Epidermal melanocyte (primary cell): ENCODE measurements around the gene PLA2G4D.

Experiments used
- DNase-seq: peaks from one replicate; pipeline ENCODE4 v3.0.0; 2011; ENCODE audit warnings: low spot score; ENCODE audit not compliant: insufficient read length

The PLA2G4D gene, protein sequence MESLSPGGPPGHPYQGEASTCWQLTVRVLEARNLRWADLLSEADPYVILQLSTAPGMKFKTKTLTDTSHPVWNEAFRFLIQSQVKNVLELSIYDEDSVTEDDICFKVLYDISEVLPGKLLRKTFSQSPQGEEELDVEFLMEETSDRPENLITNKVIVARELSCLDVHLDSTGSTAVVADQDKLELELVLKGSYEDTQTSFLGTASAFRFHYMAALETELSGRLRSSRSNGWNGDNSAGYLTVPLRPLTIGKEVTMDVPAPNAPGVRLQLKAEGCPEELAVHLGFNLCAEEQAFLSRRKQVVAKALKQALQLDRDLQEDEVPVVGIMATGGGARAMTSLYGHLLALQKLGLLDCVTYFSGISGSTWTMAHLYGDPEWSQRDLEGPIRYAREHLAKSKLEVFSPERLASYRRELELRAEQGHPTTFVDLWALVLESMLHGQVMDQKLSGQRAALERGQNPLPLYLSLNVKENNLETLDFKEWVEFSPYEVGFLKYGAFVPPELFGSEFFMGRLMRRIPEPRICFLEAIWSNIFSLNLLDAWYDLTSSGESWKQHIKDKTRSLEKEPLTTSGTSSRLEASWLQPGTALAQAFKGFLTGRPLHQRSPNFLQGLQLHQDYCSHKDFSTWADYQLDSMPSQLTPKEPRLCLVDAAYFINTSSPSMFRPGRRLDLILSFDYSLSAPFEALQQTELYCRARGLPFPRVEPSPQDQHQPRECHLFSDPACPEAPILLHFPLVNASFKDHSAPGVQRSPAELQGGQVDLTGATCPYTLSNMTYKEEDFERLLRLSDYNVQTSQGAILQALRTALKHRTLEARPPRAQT

DNA sequence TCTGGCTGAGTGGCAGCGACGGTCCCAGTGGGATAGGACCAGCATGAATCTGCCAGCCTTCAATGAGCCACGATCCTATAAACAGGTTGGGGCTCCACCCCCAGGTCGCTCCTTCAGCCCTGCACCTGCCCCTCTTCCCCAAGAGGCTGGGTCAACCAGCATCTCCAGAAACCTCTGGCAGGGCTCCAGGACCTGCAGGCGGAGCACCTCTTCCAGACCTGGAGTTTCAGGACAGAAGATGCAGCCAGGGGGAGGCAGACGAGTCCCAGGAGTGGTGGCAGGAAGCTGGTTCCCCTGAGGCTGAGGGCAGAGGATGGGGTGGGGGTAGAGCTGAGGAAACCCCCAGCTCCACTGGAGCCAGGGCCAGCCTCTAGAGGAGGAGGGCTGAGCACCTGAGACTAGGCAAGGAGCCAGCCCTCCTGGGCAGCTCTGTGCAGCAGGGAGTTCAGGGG lies at the start of gene PLA2G4D:
Gene PLA2G4D, minus strand, starts transcription at position 51 of the 452 bp plus-strand sequence. CDS start 103 bp downstream, outside the sequence.
- DNase-seq = no peak

DNA sequence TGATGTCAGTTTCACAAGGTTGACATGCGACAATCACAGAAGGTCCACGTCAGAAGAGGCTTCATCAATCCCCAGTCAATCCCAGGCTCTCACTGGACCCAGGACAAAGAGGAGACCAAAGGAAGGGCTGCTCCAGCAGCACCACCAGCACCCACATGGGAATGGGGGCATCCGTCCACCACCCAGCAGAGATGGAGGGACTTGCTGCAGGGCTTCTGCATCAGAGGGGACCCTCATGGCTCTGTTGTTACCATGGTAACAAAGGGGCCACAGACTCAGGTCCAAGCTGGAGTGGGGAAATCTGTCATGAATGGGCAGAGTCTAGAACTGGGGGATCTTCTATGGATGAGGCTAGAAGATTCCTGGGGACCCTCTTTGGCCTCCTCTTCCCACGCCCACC lies 49.0 kb upstream of the PLA2G4D start:
- DNase-seq = no peak

DNA sequence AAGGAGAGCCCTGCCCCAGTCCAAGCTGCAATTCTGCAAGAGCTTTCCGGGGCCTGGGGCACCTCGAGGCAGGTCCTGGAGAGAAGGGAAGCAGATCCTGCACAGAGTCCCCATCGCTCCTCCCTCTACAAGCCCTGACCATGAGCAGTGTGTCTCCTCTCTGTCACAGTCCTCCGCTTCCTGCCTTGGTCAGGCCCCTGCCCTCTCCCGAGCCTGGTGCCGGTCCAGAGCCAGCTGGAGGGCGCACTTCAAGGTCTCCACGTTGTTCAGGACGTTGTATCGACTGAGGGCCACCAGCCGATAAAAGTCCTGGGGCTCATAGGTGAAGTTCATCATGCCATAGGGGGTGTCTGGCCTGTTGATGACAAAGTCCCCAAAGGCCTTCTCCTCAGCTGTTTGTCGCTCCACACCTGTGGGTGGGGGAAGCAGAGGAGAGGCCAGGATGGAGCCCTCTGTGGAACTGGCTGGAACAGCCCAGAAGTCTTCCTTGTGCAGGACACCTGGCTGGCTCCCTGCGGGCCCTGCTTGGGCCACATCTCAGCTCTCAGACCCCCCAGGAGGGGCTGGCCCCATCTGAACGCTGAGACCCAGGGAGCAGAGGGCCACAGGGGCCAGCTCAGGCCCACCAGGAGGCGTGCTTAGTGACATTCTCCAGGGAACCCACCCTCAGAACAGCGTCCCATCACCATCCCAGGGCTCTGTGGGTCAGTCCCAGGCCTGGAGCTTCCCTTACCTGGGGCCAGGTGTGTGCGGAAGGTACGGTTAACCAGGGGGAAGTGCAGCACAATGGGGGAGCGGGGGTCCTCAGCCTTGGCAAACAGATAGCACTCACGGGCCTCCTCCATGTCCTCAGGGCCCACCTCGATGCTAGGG lies 47.7 kb upstream of the PLA2G4D start:
- DNase-seq = no peak

DNA sequence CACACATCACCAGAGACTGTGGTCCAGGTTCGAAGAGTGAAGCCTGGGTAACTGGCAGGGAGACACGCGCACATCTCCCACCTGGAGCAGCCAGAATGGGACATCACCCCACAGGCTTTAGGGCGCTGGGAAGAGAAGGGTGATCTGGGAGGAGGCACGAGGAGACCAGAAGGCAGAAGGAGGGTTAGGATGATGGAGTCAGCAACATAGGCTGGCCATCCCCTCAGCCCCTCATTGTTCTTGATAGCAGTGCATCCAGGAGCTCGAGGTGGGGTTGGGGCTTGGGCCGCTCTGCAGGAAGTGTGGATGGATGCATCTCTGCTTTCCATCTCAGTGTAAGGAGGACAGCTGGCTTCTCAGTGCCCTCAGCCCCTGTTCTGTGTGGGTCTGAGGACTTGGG lies 46.9 kb upstream of the PLA2G4D start:
- no peak for DNase-seq

DNA sequence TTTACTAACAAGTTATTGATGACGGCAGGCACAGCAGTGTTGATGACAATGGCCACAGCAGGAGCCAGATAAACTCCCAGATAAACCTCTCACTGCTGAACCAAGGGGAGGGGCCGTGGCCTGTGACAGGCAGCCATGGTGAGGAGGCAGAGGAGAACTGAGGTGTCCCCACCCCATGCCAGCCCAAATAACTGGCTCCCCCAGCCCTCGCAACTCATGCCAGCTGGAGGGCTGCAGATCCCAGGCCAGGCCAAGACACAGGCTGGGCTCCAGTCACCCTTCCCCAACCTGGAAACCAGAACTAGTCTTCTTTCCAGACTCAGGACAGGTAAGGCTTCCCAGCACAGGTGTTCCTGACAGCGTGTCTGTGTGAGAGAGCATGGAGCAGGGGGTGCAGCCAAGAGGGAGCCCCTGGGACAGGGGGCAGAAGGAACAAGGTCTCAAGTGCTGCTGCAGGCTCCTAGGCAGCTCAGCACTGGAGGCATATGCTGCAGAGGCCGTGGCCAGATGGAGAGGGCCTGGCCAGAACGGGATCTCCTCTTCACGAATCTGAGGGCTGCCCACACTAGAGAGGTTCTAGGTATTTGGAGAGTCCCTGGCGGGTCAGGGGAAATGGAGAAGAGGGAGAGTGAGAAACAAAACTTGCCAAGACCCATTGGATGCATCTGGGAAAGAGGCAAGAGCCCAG lies 46.2 kb upstream of the PLA2G4D start:
- no peak for DNase-seq

DNA sequence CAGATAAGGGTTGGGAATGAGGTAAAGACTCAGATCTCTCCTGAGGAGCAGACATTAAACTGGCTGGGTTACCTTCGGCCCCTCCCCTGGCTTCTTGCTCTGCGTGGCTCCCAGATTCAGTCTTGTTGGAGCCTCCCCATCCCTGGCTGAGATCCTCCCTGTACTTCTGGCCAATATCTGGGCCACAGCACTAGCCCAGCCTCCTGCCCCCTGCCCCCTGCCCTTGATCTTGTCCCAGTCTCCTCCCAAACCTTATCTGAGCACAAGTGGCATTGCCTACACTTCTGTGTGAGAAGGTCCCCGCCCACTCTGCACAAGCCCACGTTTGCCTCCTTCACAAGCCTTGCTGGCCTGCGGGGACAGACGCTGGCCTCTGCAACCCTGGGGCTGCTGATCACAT lies 45.2 kb upstream of the PLA2G4D start:
- DNase-seq = no peak

DNA sequence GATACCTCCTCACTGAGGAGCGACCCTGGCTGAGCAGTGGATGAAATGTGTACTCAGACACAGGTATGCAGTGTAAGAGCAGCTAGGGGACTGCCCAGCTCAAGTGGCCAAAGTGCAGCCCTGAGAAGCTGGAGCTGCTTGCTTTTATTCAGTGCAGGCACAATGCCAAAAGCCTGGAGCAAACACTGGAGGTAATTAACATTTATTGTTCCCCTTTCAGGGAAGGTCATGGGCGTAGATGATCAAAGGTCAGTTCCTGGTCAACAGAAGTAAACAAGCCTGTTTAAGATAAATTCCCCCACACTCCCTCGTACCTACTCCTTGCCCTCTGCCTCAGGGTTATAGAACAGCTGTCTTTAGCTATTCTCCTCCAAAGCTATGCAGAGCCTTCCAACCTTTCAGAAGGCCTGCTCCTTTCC lies 44.6 kb upstream of the PLA2G4D start:
- DNase-seq = no peak

DNA sequence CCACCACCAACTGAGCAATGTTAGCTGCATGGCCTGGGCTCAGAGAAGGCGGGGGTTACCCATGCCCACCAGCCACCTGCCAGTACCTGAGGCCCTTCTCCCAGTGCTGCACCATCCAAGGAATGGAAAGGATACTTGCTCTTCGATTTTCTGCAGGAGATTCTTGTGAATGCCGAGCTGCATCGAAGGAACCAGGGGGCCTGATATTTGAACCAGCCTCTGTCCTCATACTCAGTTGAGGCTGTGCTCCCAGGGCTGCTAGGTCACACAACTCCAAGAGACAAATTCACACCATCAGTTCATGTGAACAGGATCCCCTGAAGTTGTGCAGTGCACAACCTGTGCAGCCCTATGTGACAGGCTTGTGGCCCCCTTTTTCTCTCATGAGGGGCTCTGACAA lies 44.0 kb upstream of the PLA2G4D start:
- DNase-seq = no peak

DNA sequence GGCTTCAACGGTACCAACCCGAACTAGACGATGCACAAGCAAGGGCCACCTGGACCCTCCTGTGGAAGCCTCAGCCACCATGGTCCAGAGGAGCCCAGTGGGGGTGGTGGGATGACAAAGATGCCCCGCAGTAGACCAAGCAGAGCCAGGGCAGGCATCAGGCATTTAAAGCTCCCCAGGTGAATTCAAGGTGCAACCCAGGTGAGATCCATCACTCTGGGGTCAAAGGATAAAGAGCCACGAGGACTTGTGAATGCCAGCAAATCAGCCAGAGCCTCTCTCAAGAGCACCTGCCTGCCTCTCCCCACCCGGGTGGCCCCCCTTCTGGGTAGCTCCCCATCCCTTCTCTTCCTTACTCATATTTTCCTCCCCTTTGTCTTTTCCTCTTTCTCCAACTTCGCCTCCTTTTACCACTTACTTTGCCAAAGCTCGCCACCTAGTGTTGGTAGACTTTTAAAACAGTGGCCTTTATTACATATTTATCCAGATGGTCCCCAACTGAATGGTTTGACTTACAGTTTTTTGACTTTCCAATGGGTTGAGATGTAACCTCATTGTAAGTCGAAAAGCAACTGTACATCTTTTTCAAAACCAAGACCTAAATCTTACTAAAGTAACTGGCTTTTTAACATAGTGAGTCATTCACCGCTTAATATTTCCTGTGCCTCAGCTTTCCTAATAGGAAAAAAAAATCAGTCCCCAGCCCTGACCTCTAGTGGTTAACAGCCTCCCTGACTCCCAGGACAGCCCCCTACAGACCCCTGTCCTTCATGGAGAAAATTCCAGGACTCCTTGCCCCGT lies 43.3 kb upstream of the PLA2G4D start:
- DNase-seq = peak; percentile 57

DNA sequence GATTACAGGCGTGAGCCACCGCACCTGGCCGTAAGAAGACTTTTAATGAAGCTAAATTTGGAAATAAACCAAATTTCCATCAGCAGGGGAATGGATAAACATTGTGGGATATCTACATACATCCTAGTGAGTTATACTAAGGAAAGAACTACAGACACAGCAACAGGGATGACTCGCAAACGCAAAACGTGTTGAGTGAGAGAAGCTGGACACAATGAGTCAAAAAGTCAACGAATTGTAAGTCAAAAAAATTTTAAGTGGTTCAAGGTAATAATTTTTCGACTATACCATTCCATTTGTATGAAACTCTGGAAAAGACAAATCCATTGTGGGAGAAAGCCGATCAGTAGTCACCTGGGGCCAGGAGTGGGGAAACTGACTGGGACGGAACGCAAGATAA lies 42.2 kb upstream of the PLA2G4D start:
- no peak for DNase-seq

DNA sequence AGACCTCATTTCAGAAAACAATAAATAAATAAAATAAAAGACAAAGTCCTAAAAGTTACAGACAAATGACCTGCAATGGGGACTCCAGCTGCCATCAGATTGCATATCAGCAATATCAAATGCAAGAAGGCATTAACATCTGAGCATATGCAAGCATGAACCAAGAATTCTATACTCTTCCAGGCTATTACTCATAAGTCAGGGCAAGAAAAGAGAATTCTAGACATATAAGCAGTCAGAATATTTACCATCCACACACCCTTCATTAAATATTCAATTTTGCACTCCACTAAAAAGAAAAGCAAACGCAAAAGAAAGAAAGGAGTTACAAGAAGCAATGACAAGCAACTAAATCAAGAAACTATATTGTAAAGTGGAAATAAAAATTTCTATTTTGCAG lies 41.0 kb upstream of the PLA2G4D start:
- no peak for DNase-seq

DNA sequence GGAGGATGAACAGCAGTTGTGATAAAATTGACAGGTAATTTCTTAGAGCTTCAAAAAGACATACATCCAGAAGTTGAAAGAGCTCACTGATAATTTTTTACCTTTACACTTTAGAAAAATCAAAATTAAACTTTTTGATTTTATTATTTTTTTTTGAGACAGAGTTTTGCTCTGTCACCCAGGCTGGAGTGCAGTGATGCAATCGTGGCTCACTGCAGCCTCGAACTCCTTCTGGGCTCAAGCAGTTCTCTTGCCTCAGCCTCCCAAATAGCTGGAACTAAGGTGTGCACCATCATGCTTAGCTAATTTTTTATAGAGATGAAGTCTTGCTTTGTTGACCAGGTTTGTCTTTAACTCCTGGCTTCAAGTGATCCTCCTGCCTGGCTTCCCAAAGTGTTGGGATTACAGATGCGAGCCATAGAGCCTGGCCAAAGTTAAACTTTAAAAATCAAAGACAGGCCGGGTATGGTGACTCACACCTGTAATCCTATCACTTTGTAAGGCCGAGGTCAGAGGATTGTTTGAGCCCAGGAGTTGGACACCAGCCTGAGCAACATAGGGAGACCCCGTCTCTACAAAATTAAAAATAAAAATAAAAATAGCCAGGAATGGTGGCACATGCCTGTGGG lies 40.4 kb upstream of the PLA2G4D start:
- DNase-seq = no peak

DNA sequence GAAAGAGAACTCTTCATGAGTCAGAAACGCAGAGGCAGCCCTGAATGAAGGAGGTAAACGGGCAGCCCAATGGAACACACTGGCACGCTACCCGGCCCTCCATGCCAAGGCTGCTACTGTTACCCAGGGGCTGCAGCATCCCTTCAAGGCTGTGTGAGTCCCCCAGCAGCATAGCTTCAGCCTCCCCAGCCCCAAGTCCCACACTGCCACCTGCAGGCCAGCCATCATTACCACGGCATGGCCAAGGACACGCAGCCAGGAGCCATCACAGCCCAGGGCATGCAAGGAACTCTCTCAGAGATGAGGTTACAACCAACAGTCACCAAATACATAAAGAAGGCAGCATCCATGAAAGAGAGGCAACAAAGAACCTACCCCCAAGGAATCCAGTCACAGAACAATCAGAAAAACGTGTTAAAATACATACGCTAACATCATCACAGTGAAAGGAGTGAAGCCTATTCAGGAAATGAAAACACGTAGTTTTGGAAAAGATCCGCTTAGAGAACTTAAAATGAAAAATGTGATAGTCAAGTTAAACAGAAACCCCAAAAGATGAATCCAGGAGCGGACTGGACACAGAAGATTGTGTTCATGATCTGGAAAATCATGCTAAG lies 39.6 kb upstream of the PLA2G4D start:
- no peak for DNase-seq

DNA sequence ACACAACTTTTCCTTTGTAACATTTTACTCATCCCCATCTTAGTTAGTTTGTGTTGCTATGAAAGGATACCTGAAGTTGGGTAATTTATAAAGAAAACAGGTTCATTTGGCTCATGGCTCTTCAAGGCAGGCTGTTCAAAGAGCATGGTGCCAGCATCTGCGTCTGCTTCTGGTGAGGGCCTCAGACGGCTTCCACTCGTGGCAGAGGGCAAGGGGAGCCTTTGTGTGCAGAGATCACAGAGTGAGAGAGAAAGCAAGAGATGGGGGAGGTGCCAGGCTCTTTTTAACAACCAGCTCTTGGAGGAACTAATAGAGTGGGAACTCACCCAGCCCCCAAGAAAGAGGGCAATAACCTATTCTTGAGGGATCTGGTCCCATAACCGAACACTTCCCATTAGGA lies 39.0 kb upstream of the PLA2G4D start:
- DNase-seq = no peak

DNA sequence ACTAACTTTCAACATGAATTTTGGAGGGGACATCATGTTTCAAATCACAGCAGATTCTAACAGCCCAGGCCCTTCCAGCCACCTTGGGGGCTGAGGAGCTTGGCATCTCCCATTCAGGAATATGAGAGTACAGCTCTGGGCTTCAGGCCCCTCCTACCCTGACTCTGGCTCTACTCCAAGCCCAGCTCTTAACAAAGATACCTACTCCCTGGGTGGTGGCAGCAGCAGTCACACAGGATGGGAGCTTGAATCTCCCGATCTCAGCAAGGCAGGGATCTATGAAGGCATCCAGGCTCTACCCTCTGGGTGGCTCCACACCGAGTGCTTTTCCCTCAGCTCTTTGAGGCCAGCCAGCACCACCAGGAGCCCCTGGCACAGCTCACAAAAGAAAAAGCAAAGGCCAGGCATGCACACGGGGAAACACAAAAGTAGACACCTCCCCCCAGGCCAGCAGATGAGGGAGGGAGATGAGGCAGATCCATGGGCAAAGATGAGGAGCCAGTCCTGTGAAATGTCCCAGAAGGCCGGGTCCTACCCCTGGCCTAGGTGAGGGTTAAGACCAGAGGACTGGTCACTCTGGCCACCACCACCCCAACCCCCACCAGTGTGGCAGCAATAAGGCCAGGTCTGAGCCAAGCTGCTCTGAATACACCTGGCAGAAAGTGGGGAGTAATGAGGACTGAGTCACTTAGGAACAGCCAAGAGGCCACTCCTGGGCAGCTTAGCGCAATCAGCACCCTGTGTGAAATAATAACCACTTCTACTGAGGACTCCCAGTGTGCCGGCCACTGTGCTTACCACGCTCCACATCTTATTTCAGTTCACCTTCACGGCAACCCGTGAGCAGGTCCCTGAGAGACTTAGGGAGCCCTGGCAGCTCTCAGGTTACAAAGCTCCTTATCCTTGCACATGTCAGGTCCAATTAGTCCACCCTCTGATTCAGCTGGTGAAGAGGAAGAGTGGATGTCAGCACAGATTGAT lies 37.8 kb upstream of the PLA2G4D start:
- DNase-seq = no peak

DNA sequence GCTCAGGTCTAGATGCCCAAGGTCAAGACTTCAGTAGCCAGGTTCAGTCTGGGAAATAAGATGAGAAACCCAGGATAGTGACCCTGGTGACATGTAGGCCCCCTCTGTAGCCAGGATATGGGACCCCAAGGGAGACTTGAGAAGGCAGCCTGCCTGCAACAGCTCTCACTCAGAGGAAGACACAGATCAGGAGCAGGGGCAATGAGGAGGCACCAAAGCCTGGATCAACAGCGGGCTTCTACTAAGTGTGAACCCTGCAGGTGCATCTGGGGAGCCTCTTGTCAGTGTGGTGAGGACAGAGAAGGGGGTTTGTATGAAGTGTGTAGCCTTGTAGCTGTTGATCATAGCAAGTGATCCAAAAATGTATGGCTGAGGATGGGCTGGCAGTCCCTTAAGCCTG lies 36.6 kb upstream of the PLA2G4D start:
- DNase-seq = no peak

DNA sequence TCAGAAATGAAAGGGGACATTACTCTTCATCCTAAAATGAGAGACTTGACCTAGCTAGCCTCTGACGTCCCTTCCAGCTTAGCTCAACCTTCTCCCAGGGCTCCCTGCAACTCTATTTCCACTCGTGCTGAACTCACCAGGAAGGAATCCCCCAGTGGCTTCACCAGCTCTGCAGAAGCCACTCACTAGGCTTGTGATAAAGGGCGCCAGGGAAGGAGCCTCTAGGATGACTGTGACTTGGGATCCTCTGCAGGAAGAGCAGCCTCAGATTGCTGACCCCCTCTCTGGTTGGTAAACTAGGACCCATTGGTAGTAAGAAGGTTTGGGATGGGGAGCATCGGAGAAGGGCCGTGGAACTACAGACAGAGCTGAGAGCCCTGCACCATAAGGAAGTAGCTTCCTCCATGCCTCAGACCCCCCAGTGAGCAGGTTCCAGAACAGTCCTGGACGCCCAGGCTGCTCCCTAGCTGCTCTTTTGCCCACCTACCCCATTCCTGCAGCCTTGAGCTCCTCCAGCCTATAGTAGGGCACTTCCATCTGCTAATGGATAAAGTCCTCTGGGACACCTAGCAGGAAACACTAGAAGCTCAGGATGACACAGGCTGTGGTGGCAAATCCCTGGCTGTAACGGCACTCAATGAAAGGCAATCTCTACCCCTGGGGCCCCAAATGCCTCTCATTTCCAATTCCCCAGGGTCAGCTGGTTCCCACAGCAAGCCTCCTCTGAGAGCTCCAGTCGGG lies 36.1 kb upstream of the PLA2G4D start:
- DNase-seq = no peak
